ENCODE measurements around the gene FOXP4. TPM values are rescaled to one million over a fixed set of nuclear protein-coding genes. Genes with fewer than 3 reads are reported as not detected.

Gene FOXP4
- polyA plus RNA-seq, 1 experiment: 4.0 TPM

- H3K36me3 ChIP-seq (ENCODE audit: control insufficient read depth, insufficient read depth, low read length): no peaks in the 10 kb centered on the region
- DNase-seq (ENCODE audit: low read depth): no peak
- ChIA-PET CTCF (interaction anchor here (0.9 kb wide), 1 partner anchor 92 kb away, joined by 3 read pairs; no protein-coding TSS in a partner anchor), POLR2A (no interaction called here)
- peaks cover 4% of the 10 kb centered on the region for H3K27me3 ChIP-seq (ENCODE audit: control insufficient read depth, insufficient read depth, low read length)
- no peak overlapping the region for H3K4me3 ChIP-seq (ENCODE audit: low read depth, low read length)
- TF ChIP-seq CTCF (IDR thresholded peaks at IDR 0.05; ENCODE audit: insufficient read depth, low read depth, low read length): no peak
Measured at GRCh38 chr6:41502566-41502916, 43.6 kb upstream of the FOXP4 start.

- POLR2A ChIA-PET: no interaction called here
- peaks cover 3% of the 10 kb centered on the region for H3K27me3 ChIP-seq (ENCODE audit: control insufficient read depth, insufficient read depth, low read length)
- no peak overlapping the region for H3K4me3 ChIP-seq (ENCODE audit: low read depth, low read length)
- H3K36me3 ChIP-seq (ENCODE audit: control insufficient read depth, insufficient read depth, low read length): no peaks in the 10 kb centered on the region
- no peak for TF ChIP-seq CTCF (IDR thresholded peaks at IDR 0.05; ENCODE audit: insufficient read depth, low read depth, low read length)
- DNase-seq (ENCODE audit: low read depth): no peak
- CTCF ChIA-PET: interaction anchor here (0.9 kb wide), 1 partner anchor 92 kb away, joined by 3 read pairs; no protein-coding TSS in a partner anchor
Measured at GRCh38 chr6:41502917-41503671, 43.1 kb upstream of the FOXP4 start.

GRCh38 chr6:41503827-41504465, 42.2 kb upstream of the FOXP4 start:
- CTCF ChIA-PET: interaction anchor here (0.8 kb wide), 1 partner anchor 99 kb away, joined by 3 read pairs; no protein-coding TSS in a partner anchor
- DNase-seq (ENCODE audit: low read depth): no peak
- POLR2A ChIA-PET: no interaction called here
- H3K27me3 ChIP-seq (ENCODE audit: control insufficient read depth, insufficient read depth, low read length): peaks cover 11% of the 10 kb centered on the region
- no peak overlapping the region for H3K4me3 ChIP-seq (ENCODE audit: low read depth, low read length)
- no peaks in the 10 kb centered on the region for H3K36me3 ChIP-seq (ENCODE audit: control insufficient read depth, insufficient read depth, low read length)
- no peak for TF ChIP-seq CTCF (IDR thresholded peaks at IDR 0.05; ENCODE audit: insufficient read depth, low read depth, low read length)

- DNase-seq (ENCODE audit: low read depth): no peak
- no peaks in the 10 kb centered on the region for H3K36me3 ChIP-seq (ENCODE audit: control insufficient read depth, insufficient read depth, low read length)
- ChIA-PET POLR2A (no interaction called here), CTCF (interaction anchor here (0.6 to 1.4 kb wide), 4 partner anchors 8 to 98 kb away, joined by 3 to 6 read pairs (median 4); no protein-coding TSS in a partner anchor)
- H3K4me3 ChIP-seq (ENCODE audit: low read depth, low read length): no peak overlapping the region
- no peak for TF ChIP-seq CTCF (IDR thresholded peaks at IDR 0.05; ENCODE audit: insufficient read depth, low read depth, low read length)
- H3K27me3 ChIP-seq (ENCODE audit: control insufficient read depth, insufficient read depth, low read length): peaks cover 14% of the 10 kb centered on the region
Measured at GRCh38 chr6:41504466-41505121, 41.6 kb upstream of the FOXP4 start.
